Gastroesophageal sphincter (tissue), 3 donors: ENCODE data around the gene SAMD5.

ENCODE experiments used
- CTCF ChIP-seq, 4 experiments: fragments of 200-600 bp in 2 of 4; fragments of 450-650 bp in 2 of 4; sonication (generic) in 1 of 4; IDR thresholded peaks; one replicate each; pipeline ENCODE4 v1.5.1; 2017 to 2019; ENCODE audit warnings: antibody characterized with exemption in 4 of 4, mild to moderate bottlenecking in 2 of 4, moderate library complexity in 2 of 4
- EP300 ChIP-seq: sonication (generic); formaldehyde crosslinking; IDR thresholded peaks from one replicate; pipeline ENCODE4 v1.6.1; 2017; ENCODE audit warnings: antibody characterized with exemption, mild to moderate bottlenecking
- POLR2A ChIP-seq, 2 donors: fragments of 450-650 bp; IDR thresholded peaks; one replicate each; pipeline ENCODE4 v1.6.1; 2017; ENCODE audit warnings: antibody characterized with exemption in 2 of 2, mild to moderate bottlenecking in 2 of 2, moderate library complexity in 1 of 2
- POLR2AphosphoS5 ChIP-seq: sonication (generic); formaldehyde crosslinking; IDR thresholded peaks from one replicate; pipeline ENCODE4 v1.6.1; 2017; ENCODE audit warnings: antibody characterized with exemption

GRCh38 chr6:147503587-147503986 is 4.9 kb upstream of the SAMD5 start:
- TF ChIP-seq CTCF (IDR thresholded peaks at IDR 0.05): no peak
- TF ChIP-seq POLR2A (IDR thresholded peaks at IDR 0.05): no peak
- TF ChIP-seq EP300: no peak
- TF ChIP-seq POLR2AphosphoS5: no peak
